Measurements from ENCODE around the gene CELA3A. TPM values are rescaled to one million over a fixed set of nuclear protein-coding genes. Genes with fewer than 3 reads are reported as not detected.

CELA3A gene
- total and polyA plus RNA-seq, 2 of the 8 experiments (the other 6 are each of a cell fraction or from before 2014, with no cell fraction given), result not detected

DNA sequence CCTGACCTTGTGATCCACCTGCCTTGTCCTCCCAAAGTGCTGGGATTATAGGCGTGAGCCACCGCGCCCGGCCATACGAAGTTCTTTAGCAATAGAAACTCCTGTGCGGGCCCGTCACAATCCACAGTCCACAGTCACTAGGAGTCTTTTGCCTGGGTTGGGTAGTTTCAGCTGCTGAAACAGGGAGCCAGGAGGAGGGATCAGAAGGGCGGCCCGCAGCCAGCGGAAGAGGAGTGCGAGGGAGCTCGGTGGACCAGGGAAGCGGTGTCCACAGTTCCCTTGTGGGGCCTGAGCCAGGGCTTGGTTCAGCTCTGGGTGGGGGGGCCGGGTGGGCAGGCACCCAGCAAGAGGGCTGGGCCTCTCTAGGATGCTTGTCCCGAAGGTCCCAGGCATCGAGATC is 46.4 kb upstream of the CELA3A start:
- peak overlapping the region; percentile 80; the same call in 1 of the 2 replicates for H2BK20ac ChIP-seq (ENCODE audit: low read length)
- H3K18ac ChIP-seq (ENCODE audit: extremely low read depth, low read length), result peak overlapping the region; percentile 5
- peak overlapping the region; percentile 55; the same call in 1 of the 2 replicates for H2BK12ac ChIP-seq (ENCODE audit: low read depth, low read length)
- peak overlapping the region; percentile 81; the same call in 1 of the 2 replicates for H2BK15ac ChIP-seq (ENCODE audit: low read length)
- no peak overlapping the region for H3K4ac ChIP-seq (replicated peaks; ENCODE audit: insufficient read length, low read depth, low read length)
- no peaks in the 10 kb centered on the region for H3K79me1 ChIP-seq (ENCODE audit: low read depth, low read length)
- no peaks in the 10 kb centered on the region for H3K36me3 ChIP-seq (ENCODE audit: control insufficient read depth in 2 of 4, insufficient read depth in 4 of 4, low read length in 3 of 4)
- H3K4me3 ChIP-seq (ENCODE audit: extremely low read depth in 1 of 4, insufficient read depth in 2 of 4, low read depth in 3 of 4, low read length in 4 of 4), result no peak overlapping the region
- H3K4me2 ChIP-seq (ENCODE audit: insufficient read depth in 1 of 2, low read depth in 2 of 2, low read length in 2 of 2), result no peak overlapping the region
- H2BK120ac ChIP-seq (replicated peaks; ENCODE audit: low read depth, low read length), result no peak overlapping the region
- no peaks in the 10 kb centered on the region for H4K20me1 ChIP-seq (replicated peaks in 1 of 2; ENCODE audit: control insufficient read depth in 1 of 2, insufficient read depth in 2 of 2, low read length in 2 of 2)
- H3K9ac ChIP-seq (replicated peaks in 1 of 4; ENCODE audit: extremely low read depth in 1 of 4, low read depth in 3 of 4, low read length in 3 of 4), result no peak overlapping the region
- H3K56ac ChIP-seq (replicated peaks; ENCODE audit: insufficient read length, low read depth, low read length), result no peak overlapping the region
- FAIRE-seq (no peak), DNase-seq (ENCODE audit: low read depth in 1 of 2, low spot score in 2 of 2) (no peak)
- H3K4me1 ChIP-seq (replicated peaks in 1 of 4; ENCODE audit: control insufficient read depth in 3 of 4, insufficient read depth in 4 of 4, low read length in 3 of 4), result peaks cover 5 to 17% (median 11%) of the 10 kb centered on the region in 4 experiments
- WGBS, 2 experiments (ENCODE audit: extremely low coverage in 1 of 2, insufficient coverage in 1 of 2, insufficient read length in 1 of 2, insufficient replicate concordance in 2 of 2, low coverage in 1 of 2, low lambda C conversion rate in 2 of 2, missing lambda C conversion rate in 1 of 2), result 91% methylated on average over 9 of the region's 16 CpGs; no CpG with 5 or more reads in 1 of the 2 experiments
- H2AK5ac ChIP-seq (ENCODE audit: low read depth, low read length), result no peak overlapping the region
- no peak overlapping the region for H3K14ac ChIP-seq (ENCODE audit: insufficient read length)
- H2BK5ac ChIP-seq (ENCODE audit: low read depth, low read length), result peak overlapping the region; percentile 53; the same call in 1 of the 2 replicates
- CTCF ChIA-PET (ENCODE audit: partially characterized antibody), result interaction anchor here (0.9 to 1.7 kb wide), 5 partner anchors 9 to 89 kb away, joined by 3 to 7 read pairs (median 4); no protein-coding TSS in a partner anchor
- H4K8ac ChIP-seq (ENCODE audit: extremely low read depth, insufficient read depth, low read length), result no peak overlapping the region; the same call in 1 of the 2 replicates
- no peaks in the 10 kb centered on the region for H3K9me3 ChIP-seq (ENCODE audit: insufficient read depth in 2 of 2, low read depth in 1 of 2, low read length in 1 of 2)
- POLR2A ChIA-PET (ENCODE audit: partially characterized antibody), result interaction anchor here (2.0 kb wide), 1 partner anchor 11 kb away, joined by 13 read pairs; no protein-coding TSS in a partner anchor
- H2AFZ ChIP-seq (ENCODE audit: low read length), result no peak overlapping the region
- peak overlapping the region; percentile 89 for H4K91ac ChIP-seq (replicated peaks; ENCODE audit: insufficient read length, low read length)
- no peaks in the 10 kb centered on the region for H3K27me3 ChIP-seq (replicated peaks in 1 of 4; ENCODE audit: control insufficient read depth in 3 of 4, extremely low read depth in 1 of 4, insufficient read depth in 3 of 4, low read length in 3 of 4)
- H3K79me2 ChIP-seq (ENCODE audit: control insufficient read depth in 1 of 2, insufficient read depth in 2 of 2, low read length in 2 of 2), result no peaks in the 10 kb centered on the region
- no peak overlapping the region for H4K5ac ChIP-seq (ENCODE audit: insufficient read length, low read depth, low read length)
- no peak overlapping the region for H3K23ac ChIP-seq (ENCODE audit: insufficient read length)
- H3K23me2 ChIP-seq (ENCODE audit: low read depth, low read length), result no peaks in the 10 kb centered on the region
- H3K27ac ChIP-seq (ENCODE audit: low read depth, low read length), result no peak overlapping the region
- TF ChIP-seq, protein P1, sequence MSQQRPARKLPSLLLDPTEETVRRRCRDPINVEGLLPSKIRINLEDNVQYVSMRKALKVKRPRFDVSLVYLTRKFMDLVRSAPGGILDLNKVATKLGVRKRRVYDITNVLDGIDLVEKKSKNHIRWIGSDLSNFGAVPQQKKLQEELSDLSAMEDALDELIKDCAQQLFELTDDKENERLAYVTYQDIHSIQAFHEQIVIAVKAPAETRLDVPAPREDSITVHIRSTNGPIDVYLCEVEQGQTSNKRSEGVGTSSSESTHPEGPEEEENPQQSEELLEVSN (IDR thresholded peaks at IDR 0.05), result no peak
- TF ChIP-seq HDAC2 (IDR thresholded peaks at IDR 0.05; ENCODE audit: borderline replicate concordance in 1 of 2, low read depth in 2 of 2, low read length in 2 of 2), result no peak
- TF ChIP-seq, protein P2, sequence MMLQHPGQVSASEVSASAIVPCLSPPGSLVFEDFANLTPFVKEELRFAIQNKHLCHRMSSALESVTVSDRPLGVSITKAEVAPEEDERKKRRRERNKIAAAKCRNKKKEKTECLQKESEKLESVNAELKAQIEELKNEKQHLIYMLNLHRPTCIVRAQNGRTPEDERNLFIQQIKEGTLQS (IDR thresholded peaks at IDR 0.05; ENCODE audit: insufficient read depth, low read depth, low read length), result no peak
- TF ChIP-seq TEAD4 (IDR thresholded peaks at IDR 0.05; ENCODE audit: low read depth, low read length), result no peak
- TF ChIP-seq CEBPB (IDR thresholded peaks at IDR 0.05; ENCODE audit: low read depth, low read length), result no peak
- TF ChIP-seq TAF1 (IDR thresholded peaks at IDR 0.05; ENCODE audit: low read depth, low read length), result no peak
- no peak for TF ChIP-seq RBBP5 (IDR thresholded peaks at IDR 0.05; ENCODE audit: borderline replicate concordance, low read depth, low read length)
- no peak for TF ChIP-seq FOSL1 (IDR thresholded peaks at IDR 0.05; ENCODE audit: insufficient read depth, low read depth, low read length)
- TF ChIP-seq, protein P3, sequence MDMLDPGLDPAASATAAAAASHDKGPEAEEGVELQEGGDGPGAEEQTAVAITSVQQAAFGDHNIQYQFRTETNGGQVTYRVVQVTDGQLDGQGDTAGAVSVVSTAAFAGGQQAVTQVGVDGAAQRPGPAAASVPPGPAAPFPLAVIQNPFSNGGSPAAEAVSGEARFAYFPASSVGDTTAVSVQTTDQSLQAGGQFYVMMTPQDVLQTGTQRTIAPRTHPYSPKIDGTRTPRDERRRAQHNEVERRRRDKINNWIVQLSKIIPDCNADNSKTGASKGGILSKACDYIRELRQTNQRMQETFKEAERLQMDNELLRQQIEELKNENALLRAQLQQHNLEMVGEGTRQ (IDR thresholded peaks at IDR 0.05; ENCODE audit: low read length), result no peak
- TF ChIP-seq EGR1 (IDR thresholded peaks at IDR 0.05; ENCODE audit: borderline replicate concordance, low read depth, low read length), result no peak
- TF ChIP-seq EZH2 (IDR thresholded peaks at IDR 0.05; ENCODE audit: low read depth, low read length, severe bottlenecking), result no peak
